ENCODE results near the gene RBM3.
"Not testable (repeated sequence)": the region's sequence is repeated elsewhere in the genome, so short reads cannot be mapped to it uniquely, and the experiment has no call there.

RBM3 gene

DNA sequence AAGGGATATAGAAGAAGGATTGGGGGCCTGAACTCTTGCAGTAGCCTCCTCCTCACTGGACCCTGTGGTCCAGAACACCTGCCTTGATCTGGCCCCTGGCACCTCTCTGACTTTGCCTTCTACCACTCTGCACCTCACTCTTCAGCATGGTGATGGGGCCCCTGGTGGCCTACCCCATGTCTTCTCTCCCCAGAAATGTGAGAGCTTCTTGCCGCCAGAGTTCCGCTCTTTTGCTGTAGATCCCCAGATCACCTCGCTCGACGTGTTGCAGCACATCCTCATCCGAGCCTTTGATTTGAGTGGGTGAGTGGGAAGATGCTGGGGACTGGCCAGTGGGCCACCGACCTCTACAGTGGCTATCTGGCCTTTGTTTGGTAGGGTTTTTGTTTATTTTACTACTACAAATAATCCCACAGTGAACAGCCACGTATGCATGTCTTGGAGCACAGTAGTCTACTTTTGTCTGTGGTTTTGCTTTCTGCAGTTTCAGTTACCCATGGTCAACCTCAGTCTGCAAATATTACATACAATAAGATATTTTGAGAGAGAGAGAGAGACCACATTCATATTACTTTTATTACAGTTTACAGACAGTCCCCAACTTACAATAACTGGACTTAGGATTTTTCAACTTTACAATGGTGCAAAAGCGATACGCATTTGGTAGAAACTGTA lies 33.0 kb upstream of the RBM3 start:
- Histone ChIP-seq H3K79me2 (ENCODE audit: control insufficient read depth, insufficient read depth, low read length, unreplicated experiment) (peaks cover 15% of the 10 kb centered on the region), H3K27ac (ENCODE audit: low read depth, low read length) (no peak overlapping the region), H3K4me1 (ENCODE audit: control insufficient read depth, insufficient read depth, low read length, unreplicated experiment) (peaks cover 9% of the 10 kb centered on the region), H3K36me3 (ENCODE audit: insufficient read depth, low read length) (0 out of 2 replicates have a peak, but pooled peaks cover 4% of the 10 kb centered on the region), H3K4me3 (ENCODE audit: low read depth, low read length) (0 out of 2 replicates have a peak overlapping the region, but pooled peaks have one; percentile 90), H3K27me3 (ENCODE audit: insufficient read depth, low read length) (no peaks in the 10 kb centered on the region), H2AFZ (ENCODE audit: low read length, unreplicated experiment) (no peak overlapping the region)

DNA sequence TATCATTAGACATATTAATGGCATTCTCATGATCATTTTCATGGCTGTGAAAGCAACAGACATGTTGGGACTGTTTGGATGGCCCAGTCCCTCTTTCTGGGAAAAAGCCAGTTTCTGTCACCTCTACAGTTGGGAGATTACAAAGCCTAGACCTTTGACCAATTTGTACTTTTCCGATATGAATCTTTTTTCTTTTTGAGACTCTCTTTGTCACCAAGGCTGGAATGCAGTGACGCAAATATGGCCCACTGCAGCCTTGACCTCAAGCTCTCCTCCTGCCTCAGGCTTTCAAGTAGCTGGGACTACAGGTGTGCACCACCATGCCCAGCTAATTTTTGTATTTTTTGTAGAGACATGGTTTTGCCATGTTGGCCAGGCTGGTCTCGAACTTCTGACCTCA lies 25.4 kb upstream of the RBM3 start:
- H3K36me3 ChIP-seq (ENCODE audit: insufficient read depth, low read length), result 0 out of 2 replicates have a peak, but pooled peaks cover 4% of the 10 kb centered on the region
- H3K27me3 ChIP-seq (ENCODE audit: insufficient read depth, low read length), result no peaks in the 10 kb centered on the region
- H2AFZ ChIP-seq (ENCODE audit: low read length, unreplicated experiment), result no peak overlapping the region
- no peak overlapping the region for H3K4me3 ChIP-seq (ENCODE audit: low read depth, low read length)
- H3K27ac ChIP-seq (ENCODE audit: low read depth, low read length), result no peak overlapping the region
- H3K79me2 ChIP-seq (ENCODE audit: control insufficient read depth, insufficient read depth, low read length, unreplicated experiment), result no peaks in the 10 kb centered on the region
- peaks cover 3% of the 10 kb centered on the region for H3K4me1 ChIP-seq (ENCODE audit: control insufficient read depth, insufficient read depth, low read length, unreplicated experiment)

DNA sequence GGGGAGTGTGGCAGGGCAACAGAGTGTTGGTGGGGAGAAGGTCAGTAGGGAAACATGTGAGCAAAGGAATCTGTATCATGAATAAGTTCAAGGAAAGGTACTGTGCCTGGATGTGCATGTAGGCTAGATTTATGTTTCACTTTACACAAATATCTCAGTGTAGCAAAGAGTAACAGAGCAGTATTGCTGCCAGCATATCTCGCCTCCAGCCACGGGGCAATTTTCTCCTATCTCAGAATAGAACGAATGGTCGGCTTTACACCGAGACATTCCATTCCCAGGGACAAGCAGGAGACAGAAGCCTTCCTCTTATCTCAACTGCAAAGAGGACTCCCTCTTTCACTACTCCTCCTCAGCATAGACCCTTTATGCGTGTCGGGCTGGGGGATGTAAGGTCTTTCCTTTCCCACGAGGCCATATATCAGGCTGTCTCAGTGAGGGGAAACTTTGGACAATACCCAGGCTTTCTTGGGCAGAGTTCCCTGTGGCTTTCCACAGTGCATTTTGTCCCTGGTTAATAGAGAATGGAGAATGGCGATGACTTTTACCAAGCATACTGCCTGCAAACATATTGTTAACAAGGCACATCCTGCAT lies 18.5 kb upstream of the RBM3 start:
- not testable (repeated sequence) for H3K4me3 ChIP-seq (ENCODE audit: low read depth, low read length); H3K27me3 ChIP-seq (ENCODE audit: insufficient read depth, low read length); H3K27ac ChIP-seq (ENCODE audit: low read depth, low read length); H3K36me3 ChIP-seq (ENCODE audit: insufficient read depth, low read length); H3K79me2 ChIP-seq (ENCODE audit: control insufficient read depth, insufficient read depth, low read length, unreplicated experiment); H3K4me1 ChIP-seq (ENCODE audit: control insufficient read depth, insufficient read depth, low read length, unreplicated experiment); H2AFZ ChIP-seq (ENCODE audit: low read length, unreplicated experiment)

DNA sequence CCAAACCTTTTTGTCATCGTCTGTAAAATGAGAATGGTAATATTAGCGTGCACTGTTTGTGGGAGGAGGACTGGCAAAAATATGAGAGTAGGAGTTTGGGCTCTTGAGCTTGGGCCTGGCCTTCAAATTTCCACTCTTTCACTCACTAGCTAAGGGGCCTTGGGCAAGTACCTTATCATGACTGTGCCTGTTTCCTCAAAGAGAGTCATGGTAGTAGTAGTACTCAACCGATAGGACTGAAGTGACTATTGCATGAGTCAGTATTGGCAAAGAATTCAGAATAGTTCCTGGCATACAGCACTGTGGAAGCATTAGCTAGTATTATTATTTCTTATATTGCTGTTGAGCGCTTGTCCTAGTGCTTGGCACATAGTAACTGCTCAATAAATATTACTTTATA lies 16.0 kb upstream of the RBM3 start:
- H3K79me2 ChIP-seq (ENCODE audit: control insufficient read depth, insufficient read depth, low read length, unreplicated experiment), result peaks cover 3% of the 10 kb centered on the region
- H3K27me3 ChIP-seq (ENCODE audit: insufficient read depth, low read length), result no peaks in the 10 kb centered on the region
- peak overlapping the region; percentile 85 for H3K27ac ChIP-seq (ENCODE audit: low read depth, low read length)
- no peak overlapping the region for H2AFZ ChIP-seq (ENCODE audit: low read length, unreplicated experiment)
- no peaks in the 10 kb centered on the region for H3K36me3 ChIP-seq (ENCODE audit: insufficient read depth, low read length)
- no peak overlapping the region for H3K4me3 ChIP-seq (ENCODE audit: low read depth, low read length)
- peaks cover 10% of the 10 kb centered on the region for H3K4me1 ChIP-seq (ENCODE audit: control insufficient read depth, insufficient read depth, low read length, unreplicated experiment)

DNA sequence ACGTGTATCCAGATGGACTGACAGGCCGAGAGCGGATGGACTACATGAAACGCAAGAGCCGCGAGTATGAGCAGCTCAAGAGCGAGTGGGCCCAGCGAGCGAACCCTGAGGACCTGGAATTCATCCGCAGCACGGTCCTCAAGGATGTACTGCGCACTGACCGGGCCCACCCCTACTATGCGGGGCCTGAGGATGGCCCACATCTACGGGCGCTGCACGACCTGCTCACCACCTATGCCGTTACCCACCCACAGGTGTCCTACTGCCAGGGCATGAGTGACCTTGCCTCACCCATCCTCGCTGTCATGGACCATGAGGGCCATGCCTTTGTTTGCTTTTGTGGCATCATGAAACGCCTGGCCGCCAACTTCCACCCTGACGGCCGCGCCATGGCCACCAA lies 14.6 kb upstream of the RBM3 start:
- Histone ChIP-seq H3K27me3 (ENCODE audit: insufficient read depth, low read length) (no peaks in the 10 kb centered on the region), H3K4me3 (ENCODE audit: low read depth, low read length) (no peak overlapping the region), H3K79me2 (ENCODE audit: control insufficient read depth, insufficient read depth, low read length, unreplicated experiment) (peaks cover 3% of the 10 kb centered on the region), H3K36me3 (ENCODE audit: insufficient read depth, low read length) (no peaks in the 10 kb centered on the region), H3K27ac (ENCODE audit: low read depth, low read length) (no peak overlapping the region), H3K4me1 (ENCODE audit: control insufficient read depth, insufficient read depth, low read length, unreplicated experiment) (peaks cover 10% of the 10 kb centered on the region), H2AFZ (ENCODE audit: low read length, unreplicated experiment) (no peak overlapping the region)

DNA sequence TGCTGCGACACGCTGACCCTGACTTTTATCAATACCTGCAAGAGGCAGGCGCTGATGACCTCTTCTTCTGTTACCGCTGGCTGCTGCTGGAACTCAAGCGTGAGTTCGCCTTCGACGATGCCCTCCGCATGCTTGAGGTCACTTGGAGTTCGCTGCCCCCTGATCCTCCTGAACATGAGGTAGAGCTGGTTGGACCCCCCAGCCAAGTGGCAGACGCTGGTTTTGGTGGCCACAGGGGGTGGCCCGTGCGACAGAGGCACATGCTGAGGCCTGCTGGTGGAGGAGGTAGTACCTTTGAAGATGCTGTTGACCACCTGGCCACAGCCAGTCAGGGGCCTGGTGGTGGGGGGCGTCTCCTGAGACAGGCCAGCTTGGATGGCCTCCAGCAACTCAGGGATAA lies 14.2 kb upstream of the RBM3 start:
- no peaks in the 10 kb centered on the region for H3K36me3 ChIP-seq (ENCODE audit: insufficient read depth, low read length)
- H3K27me3 ChIP-seq (ENCODE audit: insufficient read depth, low read length), result no peaks in the 10 kb centered on the region
- H3K27ac ChIP-seq (ENCODE audit: low read depth, low read length), result no peak overlapping the region

DNA sequence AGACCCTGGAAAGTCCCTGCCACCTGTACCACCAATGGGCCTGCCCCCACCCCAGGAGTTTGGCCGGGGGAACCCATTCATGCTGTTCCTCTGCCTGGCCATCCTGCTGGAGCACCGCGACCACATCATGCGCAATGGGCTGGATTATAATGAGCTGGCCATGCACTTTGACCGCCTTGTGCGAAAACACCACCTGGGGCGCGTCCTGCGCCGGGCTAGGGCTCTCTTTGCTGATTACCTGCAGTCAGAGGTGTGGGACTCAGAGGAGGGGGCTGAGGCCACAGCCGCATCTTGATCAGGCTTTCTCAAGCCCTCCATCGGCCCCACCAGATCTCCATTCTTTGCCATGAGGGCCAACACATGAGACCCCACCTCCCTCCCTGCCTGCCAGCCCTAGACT lies 13.6 kb upstream of the RBM3 start:
- H2AFZ ChIP-seq (ENCODE audit: low read length, unreplicated experiment), result no peak overlapping the region
- H3K36me3 ChIP-seq (ENCODE audit: insufficient read depth, low read length), result no peaks in the 10 kb centered on the region
- no peak overlapping the region for H3K27ac ChIP-seq (ENCODE audit: low read depth, low read length)
- peaks cover 3% of the 10 kb centered on the region for H3K79me2 ChIP-seq (ENCODE audit: control insufficient read depth, insufficient read depth, low read length, unreplicated experiment)
- H3K4me3 ChIP-seq (ENCODE audit: low read depth, low read length), result no peak overlapping the region
- peaks cover 10% of the 10 kb centered on the region for H3K4me1 ChIP-seq (ENCODE audit: control insufficient read depth, insufficient read depth, low read length, unreplicated experiment)
- no peaks in the 10 kb centered on the region for H3K27me3 ChIP-seq (ENCODE audit: insufficient read depth, low read length)

More for the DNA sequence above, 14.2 kb upstream of the RBM3 start:
- H2AFZ ChIP-seq (ENCODE audit: low read length, unreplicated experiment), result no peak overlapping the region
- H3K4me1 ChIP-seq (ENCODE audit: control insufficient read depth, insufficient read depth, low read length, unreplicated experiment), result peaks cover 10% of the 10 kb centered on the region
- H3K79me2 ChIP-seq (ENCODE audit: control insufficient read depth, insufficient read depth, low read length, unreplicated experiment), result peaks cover 3% of the 10 kb centered on the region
- no peak overlapping the region for H3K4me3 ChIP-seq (ENCODE audit: low read depth, low read length)

DNA sequence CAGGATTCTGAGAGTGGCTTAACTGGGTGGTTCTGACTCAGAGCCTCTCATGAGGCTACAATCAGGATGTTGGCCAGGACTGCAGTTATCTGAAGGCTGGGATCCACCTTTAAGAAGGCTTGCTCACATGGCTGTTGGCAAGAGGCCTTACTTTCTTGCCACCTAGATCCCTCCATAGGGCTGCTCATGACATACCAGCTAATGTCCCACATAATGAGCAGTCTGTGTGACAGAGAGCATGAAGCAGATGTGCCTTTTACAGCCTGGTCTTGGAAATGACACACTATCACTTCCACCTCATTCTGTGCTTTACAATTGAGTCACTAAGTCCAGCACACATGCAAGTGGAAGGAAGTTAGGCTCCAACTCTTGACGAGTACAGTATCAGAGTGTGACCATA lies 4.3 kb upstream of the RBM3 start:
- peaks cover 2% of the 10 kb centered on the region for H3K79me2 ChIP-seq (ENCODE audit: control insufficient read depth, insufficient read depth, low read length, unreplicated experiment)
- H3K36me3 ChIP-seq (ENCODE audit: insufficient read depth, low read length), result peaks cover under 1% of the 10 kb centered on the region; the same call in 1 of the 2 replicates
- H2AFZ ChIP-seq (ENCODE audit: low read length, unreplicated experiment), result no peak overlapping the region
- no peak overlapping the region for H3K4me3 ChIP-seq (ENCODE audit: low read depth, low read length)
- no peaks in the 10 kb centered on the region for H3K27me3 ChIP-seq (ENCODE audit: insufficient read depth, low read length)
- H3K27ac ChIP-seq (ENCODE audit: low read depth, low read length), result peak overlapping the region; percentile 73
- peaks cover 7% of the 10 kb centered on the region for H3K4me1 ChIP-seq (ENCODE audit: control insufficient read depth, insufficient read depth, low read length, unreplicated experiment)

DNA sequence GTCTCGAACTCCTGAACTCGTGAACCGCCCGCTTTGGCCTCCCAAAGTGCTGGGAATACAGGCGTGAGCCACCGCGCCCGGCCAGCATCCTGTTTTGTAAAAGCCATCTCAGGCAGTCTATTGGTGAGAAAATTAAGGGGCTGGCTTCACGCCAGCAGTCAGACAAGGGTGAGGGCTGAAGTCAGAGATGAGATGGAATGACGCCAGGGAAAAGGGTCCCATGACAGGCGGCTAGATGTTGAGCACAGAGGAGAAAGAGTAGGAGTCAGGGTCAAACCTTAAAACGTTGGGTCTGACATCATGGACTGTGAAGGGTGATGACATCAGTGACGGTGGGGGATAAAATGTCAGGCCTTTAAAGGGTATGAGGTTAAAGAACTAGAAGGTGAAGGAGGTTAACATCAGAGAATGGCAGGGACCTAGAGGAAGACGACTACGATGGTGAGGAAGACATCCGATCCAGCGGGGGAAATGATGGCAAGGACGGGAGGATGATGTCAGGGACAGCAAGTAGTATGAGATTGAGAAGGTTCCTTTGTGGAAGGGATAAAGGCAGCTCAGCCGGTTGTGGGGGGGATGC lies 504 bp upstream of the RBM3 start:
- Histone ChIP-seq H3K4me1 (ENCODE audit: control insufficient read depth, insufficient read depth, low read length, unreplicated experiment) (peaks cover 33% of the 10 kb centered on the region), H2AFZ (ENCODE audit: low read length, unreplicated experiment) (peak overlapping the region; percentile 40), H3K4me3 (ENCODE audit: low read depth, low read length) (peak overlapping the region; percentile 99), H3K79me2 (ENCODE audit: control insufficient read depth, insufficient read depth, low read length, unreplicated experiment) (peaks cover 29% of the 10 kb centered on the region), H3K36me3 (ENCODE audit: insufficient read depth, low read length) (peaks cover 26% of the 10 kb centered on the region), H3K27ac (ENCODE audit: low read depth, low read length) (peak overlapping the region; percentile 99), H3K27me3 (ENCODE audit: insufficient read depth, low read length) (no peaks in the 10 kb centered on the region)

DNA sequence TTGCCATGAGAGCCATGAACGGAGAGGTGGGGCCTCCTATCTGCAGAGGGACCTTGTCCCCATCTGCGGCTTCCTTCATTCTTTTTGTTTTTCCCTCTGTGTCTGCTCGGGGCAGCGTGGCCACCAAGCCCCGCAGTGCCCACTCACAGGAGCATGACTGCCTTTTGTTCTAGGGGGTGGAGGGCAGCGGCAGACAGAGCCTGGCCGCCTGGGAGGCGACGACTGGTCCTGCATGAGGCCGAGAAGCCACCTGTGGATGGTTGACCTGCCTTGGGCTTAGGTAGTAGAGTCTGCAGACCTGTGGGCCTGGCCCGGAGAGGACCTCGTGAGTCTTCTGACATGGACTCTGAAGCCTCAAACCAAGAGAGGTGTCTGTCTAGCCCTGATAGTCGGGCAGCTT lies 1.4 kb downstream of the RBM3 start:
- H3K27me3 ChIP-seq (ENCODE audit: insufficient read depth, low read length), result no peaks in the 10 kb centered on the region
- H3K4me1 ChIP-seq (ENCODE audit: control insufficient read depth, insufficient read depth, low read length, unreplicated experiment), result peaks cover 31% of the 10 kb centered on the region
- peak overlapping the region; percentile 99 for H3K4me3 ChIP-seq (ENCODE audit: low read depth, low read length)
- no peak overlapping the region for H2AFZ ChIP-seq (ENCODE audit: low read length, unreplicated experiment)
- H3K27ac ChIP-seq (ENCODE audit: low read depth, low read length), result peak overlapping the region; percentile 99
- peaks cover 30% of the 10 kb centered on the region for H3K79me2 ChIP-seq (ENCODE audit: control insufficient read depth, insufficient read depth, low read length, unreplicated experiment)
- peaks cover 27% of the 10 kb centered on the region for H3K36me3 ChIP-seq (ENCODE audit: insufficient read depth, low read length)

DNA sequence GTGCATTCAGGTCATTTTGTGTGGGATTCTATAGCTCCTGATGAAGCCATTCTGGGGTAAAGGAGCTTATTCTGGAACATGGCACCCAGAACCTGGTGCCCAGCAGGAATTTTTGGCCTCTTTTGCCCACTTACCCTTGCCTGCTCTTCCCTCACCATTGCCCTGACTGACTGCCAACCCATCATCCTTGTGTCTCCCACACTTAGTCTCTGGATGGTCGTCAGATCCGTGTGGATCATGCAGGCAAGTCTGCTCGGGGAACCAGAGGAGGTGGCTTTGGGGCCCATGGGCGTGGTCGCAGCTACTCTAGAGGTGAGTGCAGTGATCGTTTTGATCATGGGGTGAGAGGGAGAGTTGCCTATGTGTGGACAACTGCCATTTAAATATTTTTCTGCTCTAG lies 1.8 kb downstream of the RBM3 start:
- Histone ChIP-seq H3K79me2 (ENCODE audit: control insufficient read depth, insufficient read depth, low read length, unreplicated experiment) (peaks cover 30% of the 10 kb centered on the region), H3K27me3 (ENCODE audit: insufficient read depth, low read length) (no peaks in the 10 kb centered on the region), H3K27ac (ENCODE audit: low read depth, low read length) (peak overlapping the region; percentile 99), H3K4me1 (ENCODE audit: control insufficient read depth, insufficient read depth, low read length, unreplicated experiment) (peaks cover 31% of the 10 kb centered on the region), H3K4me3 (ENCODE audit: low read depth, low read length) (peak overlapping the region; percentile 99), H3K36me3 (ENCODE audit: insufficient read depth, low read length) (peaks cover 27% of the 10 kb centered on the region), H2AFZ (ENCODE audit: low read length, unreplicated experiment) (no peak overlapping the region)

Measured in ACC112 (cell line).